Stimulated activated naive CD8-positive, alpha-beta T cell treated with anti-CD3 and anti-CD28 coated beads, Interleukin-15, Interleukin-2, amounts not matched to agents 100 U/mL and 50 U/mL, for 24 hours (primary cell): ENCODE results near the gene XPNPEP1.
A peak's percentile ranks its signal among the peaks of the same experiment; 100 is the strongest.

Experiments used
- ATAC-seq: fragments of 150-1000 bp; cut with Tn5 transposase; one replicate; pipeline ENCODE4 v1.10.0; 2021
- DNase-seq: peaks from one replicate; pipeline ENCODE4 v3.0.0; 2021

The XPNPEP1 gene

DNA sequence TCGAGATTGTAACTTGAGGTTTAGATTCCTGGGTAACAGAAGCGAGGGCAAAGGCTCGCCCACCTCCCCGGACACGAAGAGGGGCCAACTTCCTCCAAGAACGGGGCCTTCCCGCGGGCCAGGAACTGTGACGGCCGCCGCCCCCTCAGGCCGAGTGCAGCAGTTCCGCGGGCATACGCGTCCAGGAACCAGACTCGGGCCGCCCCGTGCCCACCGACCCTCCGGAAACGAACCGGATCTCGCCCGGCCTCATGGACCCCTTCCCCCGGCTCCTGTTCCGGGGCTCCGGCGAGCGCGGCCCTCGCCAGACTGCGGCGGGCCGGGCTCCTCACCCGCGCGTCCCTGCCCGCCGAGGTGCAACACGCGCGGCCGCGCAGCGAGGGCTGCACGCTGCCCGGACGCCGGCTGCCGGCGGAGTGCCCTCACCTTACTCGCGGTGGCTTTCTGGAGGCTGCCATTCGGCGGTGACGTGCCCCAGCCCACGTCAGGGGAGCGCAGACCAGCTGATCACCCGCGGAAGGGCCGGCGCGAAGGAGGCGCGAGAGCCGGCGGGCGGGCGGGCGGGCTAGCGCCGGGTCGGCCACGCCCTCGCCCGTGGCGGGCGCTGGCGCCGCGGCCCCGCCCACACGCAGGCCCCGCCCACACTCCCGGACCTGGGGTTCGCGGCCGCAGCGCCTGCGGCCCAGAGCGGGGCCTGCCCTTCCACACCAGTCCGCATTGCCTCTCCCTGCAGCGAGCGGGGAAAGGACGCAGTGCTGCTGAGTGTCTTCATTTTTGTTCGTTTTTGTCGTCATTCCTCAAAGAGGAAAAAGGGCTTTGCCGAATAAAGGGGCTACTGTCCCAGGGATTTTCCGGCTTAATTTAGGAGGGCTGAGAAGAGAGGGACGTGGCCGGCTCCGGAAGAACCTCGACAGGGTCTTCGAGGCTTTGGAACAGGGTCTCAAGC lies at the start of gene XPNPEP1:
Gene XPNPEP1 (minus strand): TSS at position 536 of the 946 bp plus-strand sequence. CDS start 78 bp downstream, at position 458.
- ATAC-seq = peak; percentile 96
- peak; percentile 89 for DNase-seq

DNA sequence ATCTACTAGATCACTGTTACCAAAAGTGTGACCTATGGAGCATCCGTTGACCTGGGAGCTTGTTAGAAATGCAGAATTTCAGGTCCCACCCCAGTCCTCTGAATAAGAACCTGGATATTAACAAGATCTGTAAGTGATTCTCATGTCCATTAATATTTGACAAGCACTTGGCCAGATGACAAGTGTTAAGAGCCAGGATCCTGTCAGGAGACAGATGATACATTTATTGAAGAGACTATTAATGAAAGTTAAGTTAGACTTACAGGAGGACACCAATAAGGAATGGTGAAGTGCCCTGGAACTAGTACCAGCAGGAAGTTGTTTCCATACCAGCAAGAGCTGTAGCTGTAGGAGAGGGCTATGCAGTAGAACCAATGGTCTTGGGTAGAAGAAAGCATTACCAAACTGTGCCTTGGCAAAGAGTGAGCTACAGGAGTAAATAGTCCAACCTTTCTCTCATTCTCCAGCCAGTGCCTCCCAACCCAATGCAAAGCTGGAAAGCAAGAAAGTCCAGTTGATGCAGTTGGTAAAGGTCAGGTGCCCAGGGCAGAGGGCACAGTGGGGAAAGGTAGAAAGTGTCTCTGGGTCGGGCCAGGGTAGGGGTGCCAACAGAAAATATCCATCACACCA lies 49.2 kb upstream of the XPNPEP1 start:
- DNase-seq = no peak
- ATAC-seq = no peak

DNA sequence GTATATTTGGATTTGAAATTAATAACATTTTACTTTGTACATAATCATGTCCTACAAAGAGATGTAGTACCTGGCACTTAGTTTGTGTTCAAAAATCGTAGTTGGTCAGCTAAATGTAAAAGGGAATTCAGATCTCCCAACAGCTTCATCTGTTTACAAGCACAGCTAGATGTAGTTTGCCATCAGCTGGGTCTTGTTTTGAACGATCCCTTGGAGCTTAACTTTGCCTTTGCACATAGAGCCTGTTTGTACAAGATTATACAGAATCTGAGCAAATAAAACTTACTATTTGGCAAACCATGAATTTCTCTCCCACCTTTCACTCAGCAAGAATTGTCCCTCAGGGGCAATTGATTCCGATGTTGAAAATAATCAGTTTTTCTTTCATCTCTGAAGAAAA lies 48.3 kb upstream of the XPNPEP1 start:
- ATAC-seq (no peak), DNase-seq (no peak)

DNA sequence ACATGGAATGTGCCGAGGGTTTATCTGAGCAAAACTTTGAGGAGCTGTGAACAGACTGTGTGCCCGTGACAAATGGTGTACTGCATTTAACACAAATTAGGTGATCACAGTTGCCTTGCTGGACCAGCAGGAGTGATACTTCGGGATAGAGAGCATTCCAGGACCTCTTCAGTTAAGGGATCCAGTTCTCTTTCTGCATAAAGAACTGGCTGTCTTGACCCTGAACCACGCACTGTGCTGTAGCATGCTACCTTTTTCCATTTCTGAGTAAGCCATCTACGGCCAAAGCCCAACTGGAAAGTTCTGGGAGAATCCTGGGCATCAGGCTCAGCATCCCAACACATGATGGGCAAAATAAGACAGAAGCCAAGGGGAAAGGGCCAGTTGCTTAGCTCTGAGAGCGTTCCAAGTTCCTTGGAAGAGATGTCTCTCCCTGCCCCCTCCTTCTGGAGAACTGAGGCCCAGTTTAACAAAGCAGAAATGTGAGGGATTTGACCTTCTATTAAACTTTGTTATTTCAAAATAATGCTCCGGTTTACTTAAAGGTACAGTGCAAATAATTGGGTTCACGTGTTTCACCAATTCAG lies 46.5 kb upstream of the XPNPEP1 start:
- DNase-seq = no peak
- ATAC-seq = no peak

- ATAC-seq (no peak), DNase-seq (no peak)
Measured at GRCh38 chr10:109968953-109969759, 45.8 kb upstream of the XPNPEP1 start.

- no peak for ATAC-seq
- no peak for DNase-seq
Measured at GRCh38 chr10:109967739-109968088, 44.4 kb upstream of the XPNPEP1 start.

DNA sequence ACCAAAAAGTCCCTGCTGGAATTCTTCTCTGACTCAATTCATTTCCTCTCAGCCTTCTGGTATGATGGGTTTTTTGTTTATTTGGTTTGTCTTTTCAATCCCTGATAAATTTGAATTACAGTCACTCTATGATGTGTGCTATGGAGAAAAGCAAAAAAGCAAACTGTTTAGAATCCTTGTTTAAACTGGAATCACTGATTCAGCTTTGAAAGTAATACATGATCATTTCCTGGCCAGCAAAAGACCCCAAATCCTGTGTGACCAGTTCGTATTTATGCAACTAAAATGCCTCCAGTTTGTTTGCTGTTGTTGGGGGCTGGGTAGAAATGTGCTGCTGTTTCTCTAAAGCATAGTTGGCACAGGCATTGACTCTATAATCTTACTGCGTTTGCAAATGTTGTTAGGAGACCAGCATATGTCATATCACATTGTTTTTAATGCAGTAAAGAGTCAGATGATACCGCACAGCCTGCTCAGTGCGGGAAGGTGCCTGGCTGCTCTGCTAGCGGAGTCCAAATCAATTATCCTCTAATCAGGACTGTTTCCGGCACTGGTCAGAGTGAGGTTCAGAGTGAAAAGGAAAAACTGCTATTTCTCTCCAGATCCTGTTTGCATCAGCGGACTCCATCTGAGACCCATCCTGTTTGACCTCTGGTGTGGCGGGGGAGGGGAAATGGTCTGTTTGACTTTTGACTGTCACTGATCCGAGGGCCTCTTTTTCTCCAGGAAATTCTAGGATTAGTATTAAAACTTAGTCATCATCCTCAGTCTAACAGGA lies 43.8 kb upstream of the XPNPEP1 start:
- ATAC-seq = no peak
- DNase-seq = no peak

GRCh38 chr10:109964318-109964717 lies 41.0 kb upstream of the XPNPEP1 start:
- DNase-seq (no peak), ATAC-seq (no peak)

DNA sequence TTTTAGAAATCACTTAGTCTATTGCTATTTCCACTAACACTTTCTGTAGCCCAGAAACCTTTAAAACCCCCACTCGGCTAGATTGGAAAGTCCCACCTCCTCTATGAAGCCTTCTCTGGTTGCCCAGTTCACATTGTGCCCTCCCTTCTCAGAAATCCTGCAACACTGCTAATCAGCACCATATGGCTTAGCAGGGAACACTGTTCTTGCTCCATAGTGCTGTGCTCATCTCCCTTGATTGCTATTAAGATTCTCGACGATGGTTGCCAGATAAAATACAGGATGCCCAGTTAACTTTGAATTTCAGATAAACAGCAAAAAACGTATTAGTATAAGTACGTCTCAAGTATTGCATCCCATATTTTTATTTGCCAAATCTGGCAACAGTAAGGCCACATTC lies 40.1 kb upstream of the XPNPEP1 start:
- no peak for DNase-seq

GRCh38 chr10:109962247-109962646 lies 38.9 kb upstream of the XPNPEP1 start:
- DNase-seq (no peak), ATAC-seq (no peak)

More for the DNA sequence above, 40.1 kb upstream of the XPNPEP1 start:
- ATAC-seq = no peak

- ATAC-seq = no peak
- DNase-seq = no peak
Measured at GRCh38 chr10:109961174-109962001, 38.1 kb upstream of the XPNPEP1 start.

DNA sequence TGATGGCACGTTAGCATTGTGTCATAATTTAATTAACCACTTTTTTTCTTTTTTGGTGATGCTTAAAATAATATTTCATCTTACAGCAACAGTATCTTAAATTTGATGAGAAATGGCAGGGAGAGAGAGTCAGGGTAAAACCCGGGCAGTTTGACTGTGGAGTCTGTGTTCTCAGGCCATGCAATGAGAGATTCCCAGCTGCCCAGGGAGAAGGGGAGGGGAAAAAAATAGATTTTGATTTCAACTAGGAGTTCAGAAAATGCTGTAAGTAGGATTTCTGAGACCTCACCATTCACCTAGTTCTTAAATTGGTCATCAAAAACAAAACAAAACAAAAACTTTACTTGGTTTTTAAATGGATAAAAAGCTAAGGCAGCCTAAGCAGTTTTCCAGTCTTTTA lies 37.4 kb upstream of the XPNPEP1 start:
- no peak for ATAC-seq
- DNase-seq = no peak

GRCh38 chr10:109959259-109960145 lies 36.2 kb upstream of the XPNPEP1 start:
- ATAC-seq (no peak), DNase-seq (no peak)

- ATAC-seq = no peak
Measured at GRCh38 chr10:109958059-109958458, 34.7 kb upstream of the XPNPEP1 start.

GRCh38 chr10:109957092-109957797 lies 33.9 kb upstream of the XPNPEP1 start:
- peak; percentile 23 for ATAC-seq

More at GRCh38 chr10:109958059-109958458, 34.7 kb upstream of the XPNPEP1 start:
- no peak for DNase-seq

DNA sequence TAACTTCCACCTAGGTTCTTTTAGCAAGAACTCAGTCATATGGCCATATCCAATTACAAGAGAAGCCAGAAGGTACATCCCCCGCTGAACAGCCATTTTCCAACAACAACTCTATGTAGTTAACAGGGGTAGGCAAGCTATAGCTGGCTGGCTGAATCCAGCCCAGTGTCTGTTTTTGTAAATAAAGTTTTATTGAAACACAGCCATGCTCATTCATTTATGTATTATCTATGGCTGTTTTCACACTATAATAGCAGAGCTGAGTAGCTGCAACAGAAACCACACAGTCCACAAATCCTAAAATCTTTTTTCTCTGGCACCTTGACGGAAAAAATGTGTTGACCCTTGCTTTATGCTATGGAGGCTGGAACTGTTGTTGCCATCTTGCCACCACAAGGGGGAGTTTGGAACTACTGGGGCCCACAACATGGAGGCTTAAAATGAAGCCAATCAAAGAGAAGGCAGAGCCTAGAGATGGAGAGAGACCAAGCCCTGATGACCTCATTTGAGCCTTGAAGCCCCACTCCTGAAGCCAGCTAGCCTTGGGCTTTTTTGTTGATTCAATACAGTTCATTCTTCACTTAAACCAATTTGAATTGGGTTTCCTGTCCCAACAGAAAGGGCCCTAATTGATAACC lies 33.3 kb upstream of the XPNPEP1 start:
- peak; percentile 26 for DNase-seq
- peak; percentile 87 for ATAC-seq

More at GRCh38 chr10:109957092-109957797, 33.9 kb upstream of the XPNPEP1 start:
- no peak for DNase-seq

DNA sequence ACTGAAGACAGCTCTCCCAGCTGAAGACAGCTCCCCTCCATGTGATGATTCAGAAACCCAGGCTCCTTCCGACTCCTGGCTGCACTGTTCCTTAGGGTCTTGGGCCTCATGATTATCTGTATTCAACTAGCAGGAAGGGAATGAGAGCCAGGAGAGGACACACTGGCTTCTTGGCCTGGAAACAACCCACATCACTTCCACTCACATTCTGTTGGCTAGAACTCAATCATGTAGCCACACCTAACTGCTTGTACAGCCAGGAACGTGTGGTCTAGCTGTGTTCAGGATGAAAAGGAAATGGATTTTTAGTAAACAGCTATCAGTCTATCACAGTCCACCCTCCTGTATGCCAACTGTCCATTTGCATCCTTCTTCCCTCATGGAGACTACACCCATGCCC lies 30.5 kb upstream of the XPNPEP1 start:
- no peak for DNase-seq
- ATAC-seq = no peak

DNA sequence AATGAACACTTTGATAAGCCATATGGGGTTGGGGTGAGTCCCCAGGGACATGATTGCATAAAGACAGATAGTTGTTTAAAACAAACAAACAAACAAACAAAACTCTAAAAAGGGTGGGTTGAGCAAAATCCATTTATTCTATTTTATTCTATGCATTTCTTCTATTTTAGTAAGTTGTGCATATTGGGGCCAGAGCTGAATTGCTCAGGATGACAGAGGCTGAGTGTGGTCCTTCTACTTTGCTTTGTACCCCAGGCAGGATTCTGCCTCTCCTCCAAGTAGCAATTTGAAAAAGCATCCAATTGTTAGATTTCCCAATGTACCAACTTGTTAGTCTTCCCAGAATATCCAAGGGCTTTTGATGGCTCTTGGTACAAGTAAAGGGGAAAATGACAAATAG lies 29.2 kb upstream of the XPNPEP1 start:
- DNase-seq (no peak), ATAC-seq (no peak)
